OCI-LY7 (cell line): ENCODE measurements around the gene NAV1. TPM values are rescaled to one million over a fixed set of nuclear protein-coding genes. Genes with fewer than 3 reads are reported as not detected.

ENCODE experiments used
- BruUV-seq: library from RNA; stranded (reverse); fragments of 400-500 nt; replicated peaks from 2 replicates; lab custom pipeline; 2021; lab: Mats Ljungman, UMichigan
- CTCF ChIA-PET: fragments of 300-600 bp; sonication (Branson Sonifier 250); formaldehyde crosslinking; loops from one replicate; lab custom pipeline; 2022; ENCODE audit warnings: antibody characterized with exemption; ENCODE audit not compliant: unreplicated experiment; lab: Charles Lee
- POLR2A ChIA-PET: fragments of 300-600 bp; sonication (Branson Sonifier 250); formaldehyde crosslinking; loops from one replicate; lab custom pipeline; 2022; ENCODE audit warnings: antibody characterized with exemption; lab: Charles Lee
- DNase-seq: peaks from one replicate; pipeline ENCODE4 v3.0.0-alpha.2; 2015; ENCODE audit warnings: low spot score
- H2AFZ ChIP-seq: fragments of 200-600 bp; sonication (generic), shearing (Covaris generic); 2 replicates; pipeline ENCODE4 v1.6.1; 2014; ENCODE audit warnings: mild to moderate bottlenecking, antibody characterized with exemption, low read length, moderate library complexity
- H3K27ac ChIP-seq: fragments of 200-600 bp; sonication (generic); 2 replicates; pipeline ENCODE4 v1.5.1; 2014; ENCODE audit warnings: mixed run types, low read depth, mild to moderate bottlenecking, moderate library complexity, low read length, inconsistent platforms; ENCODE audit not compliant: poor library complexity, severe bottlenecking
- H3K36me3 ChIP-seq: fragments of 200-600 bp; sonication (generic); 2 replicates; pipeline ENCODE4 v1.6.1; 2014; ENCODE audit warnings: mild to moderate bottlenecking, antibody characterized with exemption, low read length, moderate library complexity, mixed read lengths; ENCODE audit not compliant: insufficient read depth
- H3K4me1 ChIP-seq: fragments of 200-600 bp; sonication (generic); 2 replicates; pipeline ENCODE4 v1.5.1; 2014; ENCODE audit warnings: mild to moderate bottlenecking, low read length; ENCODE audit not compliant: insufficient read depth, poor library complexity, severe bottlenecking
- H3K4me2 ChIP-seq: fragments of 200-600 bp; sonication (generic); 2 replicates; pipeline ENCODE4 v1.6.1; 2014; ENCODE audit warnings: mild to moderate bottlenecking, low read length
- H3K4me3 ChIP-seq: fragments of 200-600 bp; sonication (generic); 2 replicates; pipeline ENCODE4 v1.5.1; 2014; ENCODE audit warnings: mild to moderate bottlenecking, low read depth, low read length; ENCODE audit not compliant: poor library complexity, severe bottlenecking
- H3K79me2 ChIP-seq: fragments of 200-600 bp; sonication (generic); 2 replicates; pipeline ENCODE4 v1.6.1; 2016; ENCODE audit warnings: low read depth, mild to moderate bottlenecking, low read length, moderate library complexity, mixed read lengths; ENCODE audit not compliant: insufficient read depth
- H3K9me2 ChIP-seq: fragments of 200-600 bp; sonication (generic); 2 replicates; pipeline ENCODE4 v1.6.1; 2016; ENCODE audit warnings: mild to moderate bottlenecking, low read length, mixed read lengths; ENCODE audit not compliant: insufficient read depth
- H3K9me3 ChIP-seq: fragments of 200-600 bp; sonication (generic); 2 replicates; pipeline ENCODE4 v1.6.1; 2014; ENCODE audit warnings: mild to moderate bottlenecking, mixed run types, low read length, mixed read lengths
- H4K20me1 ChIP-seq: fragments of 200-600 bp; sonication (generic); 2 replicates; pipeline ENCODE4 v1.6.1; 2014; ENCODE audit warnings: mild to moderate bottlenecking, antibody characterized with exemption, low read length, moderate library complexity, mixed read lengths; ENCODE audit not compliant: insufficient read depth
- EZH2phosphoT487 ChIP-seq: fragments of 200-600 bp; sonication (generic); IDR thresholded peaks from 2 replicates; pipeline ENCODE4 v1.6.1; 2018; ENCODE audit warnings: low read depth, borderline replicate concordance, mild to moderate bottlenecking, mixed run types, antibody characterized with exemption, low read length, moderate library complexity, mixed read lengths
- intact Hi-C: fragments of 100-400 bp; cut with micrococcal nuclease; formaldehyde crosslinking; loops from one replicate; pipeline ENCODE4 v1.10.0; 2022; ENCODE audit not compliant: unreplicated experiment
- total RNA-seq, 2 experiments: library from RNA; depleted of rRNA in 1 of 2; stranded (reverse); fragments of >200 nt in 1 of 2; shearing (Covaris generic) in 1 of 2; gene quantifications; 2 replicates each; pipeline ENCODE4 v1.2.3, GENCODE V29; 2014 to 2022
- TF ChIP-seq, protein P1 (sequence below): fragments of 200-600 bp; sonication (generic); conservative IDR thresholded peaks from 2 replicates; pipeline ENCODE4 v1.5.1; 2014; ENCODE audit warnings: mild to moderate bottlenecking, antibody characterized with exemption, low read length, moderate library complexity, mixed read lengths

NAV1 gene
- total RNA-seq, 2 experiments from 2014 or later, result 4.2 to 20.7 TPM

- Histone ChIP-seq H3K9me2 (no peaks in the 10 kb centered on the region), H4K20me1 (no peaks in the 10 kb centered on the region), H3K27ac (no peak overlapping the region), H3K4me3 (no peak overlapping the region), H2AFZ (no peak overlapping the region), H3K9me3 (no peaks in the 10 kb centered on the region), H3K4me1 (no peaks in the 10 kb centered on the region), H3K4me2 (no peak overlapping the region), H3K79me2 (no peaks in the 10 kb centered on the region), H3K36me3 (no peaks in the 10 kb centered on the region)
- intact Hi-C loops, result no loop called here
- ChIA-PET POLR2A (no interaction called here), CTCF (no interaction called here)
- no TSS peak for BruUV-seq
- DNase-seq, result no peak
- TF ChIP-seq EZH2phosphoT487, result no peak
- TF ChIP-seq, protein P1, sequence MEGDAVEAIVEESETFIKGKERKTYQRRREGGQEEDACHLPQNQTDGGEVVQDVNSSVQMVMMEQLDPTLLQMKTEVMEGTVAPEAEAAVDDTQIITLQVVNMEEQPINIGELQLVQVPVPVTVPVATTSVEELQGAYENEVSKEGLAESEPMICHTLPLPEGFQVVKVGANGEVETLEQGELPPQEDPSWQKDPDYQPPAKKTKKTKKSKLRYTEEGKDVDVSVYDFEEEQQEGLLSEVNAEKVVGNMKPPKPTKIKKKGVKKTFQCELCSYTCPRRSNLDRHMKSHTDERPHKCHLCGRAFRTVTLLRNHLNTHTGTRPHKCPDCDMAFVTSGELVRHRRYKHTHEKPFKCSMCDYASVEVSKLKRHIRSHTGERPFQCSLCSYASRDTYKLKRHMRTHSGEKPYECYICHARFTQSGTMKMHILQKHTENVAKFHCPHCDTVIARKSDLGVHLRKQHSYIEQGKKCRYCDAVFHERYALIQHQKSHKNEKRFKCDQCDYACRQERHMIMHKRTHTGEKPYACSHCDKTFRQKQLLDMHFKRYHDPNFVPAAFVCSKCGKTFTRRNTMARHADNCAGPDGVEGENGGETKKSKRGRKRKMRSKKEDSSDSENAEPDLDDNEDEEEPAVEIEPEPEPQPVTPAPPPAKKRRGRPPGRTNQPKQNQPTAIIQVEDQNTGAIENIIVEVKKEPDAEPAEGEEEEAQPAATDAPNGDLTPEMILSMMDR, result no peak
Measured at GRCh38 chr1:201585093-201585483, 46.2 kb downstream of the NAV1 start.

GRCh38 chr1:201585901-201586300 is 47.0 kb downstream of the NAV1 start:
- no peaks in the 10 kb centered on the region for H4K20me1 ChIP-seq
- no TSS peak for BruUV-seq
- no peak overlapping the region for H3K4me2 ChIP-seq
- no peaks in the 10 kb centered on the region for H3K9me3 ChIP-seq
- no peak overlapping the region for H3K27ac ChIP-seq
- no peak overlapping the region for H3K4me3 ChIP-seq
- no peak overlapping the region for H2AFZ ChIP-seq
- no peak for DNase-seq
- TF ChIP-seq, protein P1, result no peak
- no peak for TF ChIP-seq EZH2phosphoT487
- CTCF ChIA-PET, result no interaction called here
- no peaks in the 10 kb centered on the region for H3K4me1 ChIP-seq
- POLR2A ChIA-PET, result no interaction called here
- no peaks in the 10 kb centered on the region for H3K36me3 ChIP-seq
- no peaks in the 10 kb centered on the region for H3K9me2 ChIP-seq
- intact Hi-C loops, result no loop called here
- H3K79me2 ChIP-seq, result no peaks in the 10 kb centered on the region

- Histone ChIP-seq H3K79me2 (no peaks in the 10 kb centered on the region), H2AFZ (no peak overlapping the region), H4K20me1 (no peaks in the 10 kb centered on the region), H3K36me3 (no peaks in the 10 kb centered on the region), H3K9me3 (no peaks in the 10 kb centered on the region), H3K4me2 (no peak overlapping the region), H3K4me3 (no peak overlapping the region), H3K4me1 (no peaks in the 10 kb centered on the region), H3K9me2 (no peaks in the 10 kb centered on the region), H3K27ac (no peak overlapping the region)
- intact Hi-C loops, result no loop called here
- CTCF ChIA-PET, result no interaction called here
- no peak for TF ChIP-seq EZH2phosphoT487
- TF ChIP-seq, protein P1, result no peak
- BruUV-seq, result no TSS peak
- no peak for DNase-seq
- POLR2A ChIA-PET, result interaction anchor here (0.6 kb wide), 1 partner anchor 481 kb away, joined by 3 read pairs; no protein-coding TSS in a partner anchor
Measured at GRCh38 chr1:201586806-201587205, 47.9 kb downstream of the NAV1 start.
